Tibial nerve (tissue), 4 donors: ENCODE results near the gene FAM83D. TPM values are rescaled to one million over a fixed set of nuclear protein-coding genes. Genes with fewer than 3 reads are reported as not detected.

ENCODE experiments used
- DNase-seq, 2 donors: peaks; one replicate each; pipeline ENCODE4 v3.0.0-alpha.2; 2019; ENCODE audit warnings: low spot score in 2 of 2
- H3K27ac ChIP-seq, 4 donors: fragments of 200-600 bp; sonication (generic) in 3 of 4; one replicate each; pipeline ENCODE4 v1.5.1; 2017 to 2019; ENCODE audit warnings: mild to moderate bottlenecking in 1 of 4
- H3K27me3 ChIP-seq, 2 donors: fragments of 200-600 bp; sonication (generic) in 1 of 2; one replicate each; pipeline versions ENCODE4 v1.5.1 to v1.6.0; 2017 to 2019
- H3K36me3 ChIP-seq, 3 donors: fragments of 200-600 bp; sonication (generic); one replicate each; pipeline ENCODE4 v1.5.1; 2018 to 2019
- H3K4me1 ChIP-seq, 4 donors: fragments of 200-600 bp; sonication (generic) in 3 of 4; one replicate each; pipeline ENCODE4 v1.5.1; 2017 to 2019
- H3K4me3 ChIP-seq, 4 donors: fragments of 200-600 bp; sonication (generic) in 3 of 4; one replicate each; pipeline ENCODE4 v1.5.1; 2017 to 2019; ENCODE audit warnings: mild to moderate bottlenecking in 1 of 4, moderate library complexity in 1 of 4
- H3K9me3 ChIP-seq, 4 donors: fragments of 200-600 bp; sonication (generic) in 3 of 4; one replicate each; pipeline ENCODE4 v1.5.1; 2017 to 2019
- CTCF ChIP-seq, 5 experiments: fragments of 200-600 bp in 3 of 5; fragments of 450-650 bp in 2 of 5; sonication (generic) in 3 of 5; IDR thresholded peaks; one replicate each; pipeline ENCODE4 v1.5.1; 2016 to 2019; ENCODE audit warnings: antibody characterized with exemption in 5 of 5, mild to moderate bottlenecking in 3 of 5, moderate library complexity in 2 of 5
- EP300 ChIP-seq, 2 donors: sonication (generic); formaldehyde crosslinking; IDR thresholded peaks; one replicate each; pipeline ENCODE4 v1.6.1; 2017; ENCODE audit warnings: antibody characterized with exemption in 2 of 2, mild to moderate bottlenecking in 1 of 2
- POLR2A ChIP-seq, 2 donors: fragments of 450-650 bp; IDR thresholded peaks; one replicate each; pipeline ENCODE4 v1.6.1; 2017; ENCODE audit warnings: antibody characterized with exemption in 2 of 2, mild to moderate bottlenecking in 2 of 2, moderate library complexity in 2 of 2
- WGBS, 2 donors: methylation state at CpG; one replicate each; pipeline ENCODE4 v1.1.5; 2018; 5-methylcytosine and 5-hydroxymethylcytosine counted together
- total RNA-seq, 4 donors: library from RNA; depleted of rRNA; stranded (reverse); fragments of >200 nt; gene quantifications; one replicate each; pipeline ENCODE4 v1.1.0, GENCODE V29; 2016

Gene FAM83D
- total RNA-seq, 4 donors from 2014 or later: 0.42 to 0.90 TPM; not detected in 2

- DNase-seq: no peak
Measured at GRCh38 chr20:38905375-38905774, 20.8 kb upstream of the FAM83D start.

GRCh38 chr20:38907918-38908677 is 18.1 kb upstream of the FAM83D start:
- Histone ChIP-seq H3K27me3 (no peaks in the 10 kb centered on the region), H3K9me3 (peaks cover 0 to 20% (median 0%) of the 10 kb centered on the region in 4 donors), H3K4me1 (no peaks in the 10 kb centered on the region), H3K27ac (no peak overlapping the region), H3K4me3 (no peak overlapping the region), H3K36me3 (peaks cover 0 to 16% (median 0%) of the 10 kb centered on the region in 3 donors)
- 92 to 93% methylated on average over 11 to 13 of the region's 13 CpGs for WGBS, 2 donors
- no peak for DNase-seq
- TF ChIP-seq CTCF (IDR thresholded peaks at IDR 0.05) (no peak), EP300 (IDR thresholded peaks at IDR 0.05) (no peak), POLR2A (IDR thresholded peaks at IDR 0.05) (no peak)

More at GRCh38 chr20:38905375-38905774, 20.8 kb upstream of the FAM83D start:
- TF ChIP-seq CTCF (IDR thresholded peaks at IDR 0.05): no peak
- TF ChIP-seq EP300 (IDR thresholded peaks at IDR 0.05): no peak
- TF ChIP-seq POLR2A (IDR thresholded peaks at IDR 0.05): no peak
- Histone ChIP-seq H3K36me3 (peaks cover 0 to 16% (median 0%) of the 10 kb centered on the region in 3 donors), H3K27ac (no peak overlapping the region), H3K27me3 (no peaks in the 10 kb centered on the region), H3K9me3 (peaks cover 0 to 20% (median 0%) of the 10 kb centered on the region in 4 donors), H3K4me1 (no peaks in the 10 kb centered on the region), H3K4me3 (no peak overlapping the region)
- 57 to 100% methylated on average over 1 of the region's 1 CpG for WGBS, 2 donors

GRCh38 chr20:38915355-38915754 is 10.9 kb upstream of the FAM83D start:
- H3K9me3 ChIP-seq: no peaks in the 10 kb centered on the region
- H3K4me3 ChIP-seq: no peak overlapping the region
- H3K4me1 ChIP-seq: no peaks in the 10 kb centered on the region
- H3K27me3 ChIP-seq: no peaks in the 10 kb centered on the region
- DNase-seq: no peak
- H3K27ac ChIP-seq: no peak overlapping the region
- 94 to 97% methylated on average over 7 of the region's 7 CpGs for WGBS, 2 donors
- no peak for TF ChIP-seq POLR2A (IDR thresholded peaks at IDR 0.05)
- TF ChIP-seq CTCF (IDR thresholded peaks at IDR 0.05): no peak
- TF ChIP-seq EP300 (IDR thresholded peaks at IDR 0.05): no peak
- peaks cover 0 to 8% (median 0%) of the 10 kb centered on the region in 3 donors for H3K36me3 ChIP-seq

GRCh38 chr20:38917657-38918056 is 8.6 kb upstream of the FAM83D start:
- Histone ChIP-seq H3K27me3 (no peaks in the 10 kb centered on the region), H3K4me1 (no peaks in the 10 kb centered on the region), H3K36me3 (peaks cover 0 to 8% (median 0%) of the 10 kb centered on the region in 3 donors), H3K4me3 (no peak overlapping the region), H3K27ac (no peak overlapping the region), H3K9me3 (no peaks in the 10 kb centered on the region)
- DNase-seq: no peak
- TF ChIP-seq CTCF (IDR thresholded peaks at IDR 0.05): no peak
- WGBS, 2 donors: 64 to 70% methylated on average over 4 of the region's 4 CpGs

- TF ChIP-seq POLR2A (IDR thresholded peaks at IDR 0.05): no peak
- TF ChIP-seq CTCF (IDR thresholded peaks at IDR 0.05): no peak
- no peak for TF ChIP-seq EP300 (IDR thresholded peaks at IDR 0.05)
- H3K27me3 ChIP-seq: no peaks in the 10 kb centered on the region
- peaks cover 0 to 8% (median 0%) of the 10 kb centered on the region in 3 donors for H3K36me3 ChIP-seq
- H3K27ac ChIP-seq: no peak overlapping the region
- WGBS, 2 donors: 95 to 97% methylated on average over 16 to 19 of the region's 19 CpGs
- H3K9me3 ChIP-seq: no peaks in the 10 kb centered on the region
- no peak for DNase-seq
- no peaks in the 10 kb centered on the region for H3K4me1 ChIP-seq
- no peak overlapping the region for H3K4me3 ChIP-seq
Measured at GRCh38 chr20:38918172-38918571, 8.0 kb upstream of the FAM83D start.
